Esophagus mucosa (tissue), 1 donor: ENCODE data around the gene DLG3. TPM values are rescaled to one million over a fixed set of nuclear protein-coding genes. Genes with fewer than 3 reads are reported as not detected.
A peak's percentile ranks its signal among the peaks of the same experiment; 100 is the strongest.
"Not testable (repeated sequence)": the region's sequence is repeated elsewhere in the genome, so short reads cannot be mapped to it uniquely, and the experiment has no call there.

ENCODE experiments used
- ATAC-seq: fragments of 200-7000 bp; cut with Tn5 transposase; one replicate; pipeline ENCODE4 v1.9.1; 2020
- total RNA-seq: library from RNA; stranded (reverse); gene quantifications from one replicate; pipeline ENCODE4 v1.2.4, GENCODE V29; 2023
- donor health status: DM: yes; HTN: yes; CAD: no.

The DLG3 gene
- total RNA-seq: 36.4 TPM

GRCh38 chrX:70444326-70444945 is at the start of gene DLG3:
Gene DLG3 (plus strand): TSS chrX:70444835. CDS start chrX:70445202, 367 bp downstream.
- ATAC-seq: peak; percentile 33

DNA sequence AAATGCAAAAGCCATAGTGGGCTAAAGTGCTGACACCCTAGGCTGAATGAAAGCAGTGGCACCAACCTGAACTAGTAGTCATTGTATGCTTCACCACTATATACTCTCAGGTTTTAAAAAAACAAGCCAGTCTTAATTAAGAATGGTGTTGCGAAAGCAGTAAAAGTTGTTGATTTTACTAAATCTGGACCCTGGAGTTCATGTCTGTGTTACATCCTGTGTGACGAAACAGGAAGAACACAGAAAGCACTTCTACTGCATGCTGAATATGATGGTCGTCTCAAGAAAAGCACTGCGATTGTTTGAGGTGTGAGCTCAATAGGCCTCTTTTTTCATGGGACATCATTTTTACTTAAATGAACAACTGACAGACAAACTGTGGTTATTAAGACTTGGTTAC is 45.7 kb upstream of the DLG3 start:
- ATAC-seq: no peak

GRCh38 chrX:70400181-70400580 is 44.5 kb upstream of the DLG3 start:
- not testable (repeated sequence) for ATAC-seq

DNA sequence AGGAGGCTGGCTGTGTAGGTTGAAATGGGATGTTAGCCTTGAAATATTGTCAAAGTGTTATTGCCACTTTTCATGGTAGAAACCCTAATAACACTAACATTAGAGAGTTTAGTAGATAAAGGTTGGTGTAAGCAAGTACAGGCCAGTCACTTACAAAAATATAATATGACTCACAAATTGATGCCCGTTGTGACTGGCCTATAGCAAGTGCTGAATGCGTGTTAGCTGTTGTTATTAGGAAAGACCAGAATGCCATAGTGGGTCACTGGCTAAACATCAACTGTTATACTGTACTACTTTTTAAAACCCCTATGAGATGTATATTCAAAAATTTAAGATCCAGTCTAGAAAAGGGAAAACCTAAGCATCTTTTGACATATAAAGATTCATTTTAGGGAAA is 41.9 kb upstream of the DLG3 start:
- ATAC-seq: peak; percentile 51

- ATAC-seq: no peak
These were observed 39.6 kb upstream of the DLG3 start for GRCh38 chrX:70405003-70405402.

DNA sequence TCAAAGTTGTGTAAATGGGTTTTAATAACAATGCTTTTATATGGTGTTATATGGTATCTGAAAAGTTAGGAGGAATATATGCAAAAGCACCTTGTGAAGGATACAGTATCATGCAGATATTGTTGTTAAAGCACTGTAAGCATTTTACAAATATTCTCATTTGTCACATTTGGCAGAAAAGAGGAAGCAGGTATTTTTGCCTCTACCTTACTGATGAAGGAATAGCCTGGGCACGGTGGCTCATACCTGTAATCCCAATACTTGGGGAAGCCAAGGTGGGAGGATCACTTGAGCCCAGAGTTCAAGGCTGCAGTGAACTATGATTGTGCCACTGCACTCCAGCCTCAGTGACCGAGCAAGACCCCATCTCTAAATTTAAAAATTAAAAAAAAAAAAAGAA is 33.7 kb upstream of the DLG3 start:
- no peak for ATAC-seq

GRCh38 chrX:70411475-70411874 is 33.2 kb upstream of the DLG3 start:
- no peak for ATAC-seq

GRCh38 chrX:70421618-70422017 is 23.0 kb upstream of the DLG3 start:
- no peak for ATAC-seq

- peak; percentile 75 for ATAC-seq
These were observed 21.7 kb upstream of the DLG3 start, which contains the start of gene GDPD2 for GRCh38 chrX:70422851-70423341. Gene GDPD2 (plus strand): TSS chrX:70423314. CDS start chrX:70424985, 1,671 bp downstream.

DNA sequence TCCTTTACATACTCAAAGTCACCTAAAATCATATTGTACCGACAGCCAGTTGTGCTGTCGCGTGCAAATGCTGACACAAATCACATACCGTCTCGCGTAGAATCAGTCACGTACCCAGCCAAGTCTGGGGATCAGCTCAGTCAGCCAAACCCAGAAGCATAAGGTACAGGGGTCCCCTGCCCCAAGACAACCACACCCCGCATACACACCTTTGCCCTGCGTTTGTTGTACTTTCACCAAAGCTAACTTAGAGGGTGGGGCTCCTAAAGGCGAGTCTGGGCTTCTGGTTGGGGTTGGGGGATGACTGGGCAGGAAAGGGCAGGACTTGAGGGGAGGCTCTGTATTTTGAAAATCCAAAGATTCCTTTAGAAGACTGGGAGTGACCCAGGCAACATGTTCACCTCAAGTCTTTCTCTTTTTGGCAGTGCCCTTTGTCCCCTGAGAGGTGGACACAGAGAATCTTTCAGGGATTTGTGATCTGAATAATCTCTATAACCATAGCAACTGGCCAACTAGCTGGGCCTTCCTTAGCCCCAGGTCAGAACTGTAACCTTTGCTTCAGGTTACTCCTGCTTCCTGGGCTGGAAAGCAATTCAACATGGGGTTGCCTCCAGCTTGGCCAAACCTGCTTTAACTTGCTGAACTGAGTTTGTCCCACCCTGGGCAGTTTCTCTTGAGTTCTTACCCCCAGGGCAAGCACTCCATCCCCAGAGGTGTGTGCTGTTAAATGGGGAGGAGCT is 20.5 kb upstream of the DLG3 start:
- peak; percentile 45 for ATAC-seq

DNA sequence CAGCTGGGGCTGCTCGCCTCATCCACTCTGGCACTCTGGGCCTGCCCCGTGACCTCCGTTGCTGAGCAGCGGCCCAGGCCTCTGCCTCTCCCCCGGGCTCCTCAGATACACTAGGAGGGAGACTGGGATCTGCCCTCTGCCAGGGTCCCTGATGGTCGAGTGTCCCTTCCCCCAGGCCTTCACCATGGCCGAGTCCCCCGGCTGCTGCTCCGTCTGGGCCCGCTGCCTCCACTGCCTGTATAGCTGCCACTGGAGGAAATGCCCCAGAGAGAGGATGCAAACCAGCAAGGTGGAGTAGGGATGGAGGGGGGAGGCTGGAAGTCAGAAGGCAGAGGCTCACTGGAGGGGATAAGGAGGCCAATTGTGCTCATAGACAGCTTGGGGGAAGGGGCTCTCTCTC is 19.8 kb upstream of the DLG3 start:
- ATAC-seq: no peak

GRCh38 chrX:70426286-70427278 is 18.1 kb upstream of the DLG3 start:
- ATAC-seq: no peak

DNA sequence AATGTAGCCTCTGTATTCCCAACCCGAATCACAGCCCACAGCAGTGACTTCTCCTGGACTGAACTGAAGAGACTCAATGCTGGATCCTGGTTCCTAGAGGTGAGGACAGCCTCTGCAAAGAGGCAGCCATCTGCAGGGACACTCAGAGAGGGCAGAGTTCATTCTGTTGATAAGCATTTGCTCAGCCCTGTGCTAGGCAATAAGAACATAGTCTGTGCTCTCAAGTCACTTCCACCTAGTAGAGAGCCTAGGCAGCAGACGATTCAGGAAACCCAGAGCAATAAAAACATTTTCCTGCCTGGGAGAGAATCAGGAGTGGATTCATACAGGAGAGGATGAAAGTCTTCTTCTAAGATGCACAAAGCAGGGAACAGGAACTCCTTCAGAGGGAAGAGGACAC is 17.3 kb upstream of the DLG3 start:
- ATAC-seq: no peak

GRCh38 chrX:70429759-70430158 is 14.9 kb upstream of the DLG3 start:
- ATAC-seq: no peak

- ATAC-seq: peak; percentile 13
These were observed 11.4 kb upstream of the DLG3 start for GRCh38 chrX:70432936-70433847.

GRCh38 chrX:70433848-70434351 is 10.7 kb upstream of the DLG3 start:
- ATAC-seq: peak; percentile 84

GRCh38 chrX:70434352-70434866 is 10.2 kb upstream of the DLG3 start:
- ATAC-seq: peak; percentile 86

GRCh38 chrX:70434914-70435586 is 9.6 kb upstream of the DLG3 start:
- no peak for ATAC-seq

DNA sequence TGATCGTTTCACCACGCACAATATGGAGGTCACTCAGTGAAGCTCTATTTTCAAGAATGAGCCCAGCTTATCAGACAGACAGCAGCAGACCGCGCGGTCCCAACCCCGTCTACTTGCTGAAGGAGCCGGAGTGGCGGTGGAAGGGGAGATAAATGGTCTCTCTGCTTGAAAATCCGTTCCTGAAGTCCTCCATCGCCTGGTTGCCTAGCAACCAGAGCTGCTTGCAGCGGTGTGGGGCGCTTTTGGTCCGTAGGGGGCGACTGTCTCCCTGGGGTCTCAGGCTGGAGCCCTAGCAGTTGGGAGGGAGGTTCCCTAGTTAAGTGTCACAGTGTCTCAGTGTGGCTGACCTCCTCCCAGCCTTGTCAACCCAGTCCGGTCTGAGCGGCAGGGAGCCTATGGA is 8.3 kb upstream of the DLG3 start:
- no peak for ATAC-seq

- ATAC-seq: no peak
These were observed 7.6 kb upstream of the DLG3 start for GRCh38 chrX:70437011-70437410.
